ENCODE measurements around the gene ZMYM1. TPM values are rescaled to one million over a fixed set of nuclear protein-coding genes. Genes with fewer than 3 reads are reported as not detected.

Gene ZMYM1
- total RNA-seq (10 to 100 TPM; 14.9 to 16.4 TPM), polyA plus RNA-seq (1 to 10 TPM; 4.5 to 5.8 TPM)
- long read RNA-seq, donor 1, full-length matches to known transcripts = 3 of 14 reads
- long read RNA-seq, donor 1, partial matches to known transcripts = 7 of 14 reads
- long read RNA-seq, donor 1, other reads (novel, unspliced or antisense) = 4 of 14 reads
- long read RNA-seq, donor 2, partial matches to known transcripts = 1 of 2 reads
- long read RNA-seq, donor 2, other reads (novel, unspliced or antisense) = 1 of 2 reads

- peak; percentile 95 for ATAC-seq (ENCODE audit: low FRiP score)
- Histone ChIP-seq H3K4me3 (ENCODE audit: low read length in 2 of 2) (peak within 1 kb of the TSS; percentile 44 to 68), H3K27ac (ENCODE audit: low read depth in 1 of 2, low read length in 2 of 2) (peak within 1 kb of the TSS; percentile 36 to 87), H3K4me1 (ENCODE audit: control insufficient read depth in 1 of 2, insufficient read depth in 2 of 2, low read length in 2 of 2) (no peaks in the 10 kb centered on the region), H3K9me3 (ENCODE audit: control insufficient read depth, low read length) (no peaks in the 10 kb centered on the region), H3K36me3 (ENCODE audit: control insufficient read depth in 1 of 2, insufficient read depth in 2 of 2, low read length in 1 of 2) (no peaks in the 10 kb centered on the region), H3K27me3 (ENCODE audit: control insufficient read depth in 1 of 2, insufficient read depth in 2 of 2, low read length in 1 of 2) (no peaks in the 10 kb centered on the region)
- peak; percentile 89 to 96 for DNase-seq
- intact Hi-C loops (cut with DNase I) = no loop called here
- WGBS, 2 donors = 0 to 1% methylated on average over 52 of the region's 52 CpGs
These were observed at the start of gene ZMYM1 for GRCh38 chr1:35079003-35079930. Gene ZMYM1, plus strand, starts transcription at chr1:35079385. Its CDS starts 14,603 bp downstream, at chr1:35093988.

GRCh38 chr1:35029761-35030160 is 49.4 kb upstream of the ZMYM1 start:
- intact Hi-C loops (cut with DNase I) = loop anchor here in 1 of 2 donors (5.0 kb wide), 1 partner anchor 47 kb away; no protein-coding TSS in a partner anchor
- H3K9me3 ChIP-seq (ENCODE audit: control insufficient read depth, low read length) = no peaks in the 10 kb centered on the region
- H3K27ac ChIP-seq (ENCODE audit: low read depth in 1 of 2, low read length in 2 of 2) = no peak overlapping the region
- DNase-seq (no peak), ATAC-seq (ENCODE audit: low FRiP score) (no peak)
- H3K4me3 ChIP-seq (ENCODE audit: low read length in 2 of 2) = no peak overlapping the region
- H3K27me3 ChIP-seq (ENCODE audit: control insufficient read depth in 1 of 2, insufficient read depth in 2 of 2, low read length in 1 of 2) = no peaks in the 10 kb centered on the region
- H3K36me3 ChIP-seq (ENCODE audit: control insufficient read depth in 1 of 2, insufficient read depth in 2 of 2, low read length in 1 of 2) = no peaks in the 10 kb centered on the region
- H3K4me1 ChIP-seq (ENCODE audit: control insufficient read depth in 1 of 2, insufficient read depth in 2 of 2, low read length in 2 of 2) = peaks cover 2% of the 10 kb centered on the region in 2 donors

GRCh38 chr1:35030338-35030737 is 48.8 kb upstream of the ZMYM1 start:
- Histone ChIP-seq H3K27me3 (ENCODE audit: control insufficient read depth in 1 of 2, insufficient read depth in 2 of 2, low read length in 1 of 2) (no peaks in the 10 kb centered on the region), H3K9me3 (ENCODE audit: control insufficient read depth, low read length) (no peaks in the 10 kb centered on the region), H3K27ac (ENCODE audit: low read depth in 1 of 2, low read length in 2 of 2) (no peak overlapping the region), H3K4me3 (ENCODE audit: low read length in 2 of 2) (peak overlapping the region; percentile 81 to 98), H3K36me3 (ENCODE audit: control insufficient read depth in 1 of 2, insufficient read depth in 2 of 2, low read length in 1 of 2) (no peaks in the 10 kb centered on the region), H3K4me1 (ENCODE audit: control insufficient read depth in 1 of 2, insufficient read depth in 2 of 2, low read length in 2 of 2) (peaks cover 2% of the 10 kb centered on the region in 2 donors)
- intact Hi-C loops (cut with DNase I) = loop anchor here in 1 of 2 donors (5.0 kb wide), 1 partner anchor 48 kb away; no protein-coding TSS in a partner anchor
- ATAC-seq (ENCODE audit: low FRiP score) (no peak), DNase-seq (no peak)
- 61 to 64% methylated on average over 5 of the region's 5 CpGs for WGBS, 2 donors

GRCh38 chr1:35030756-35031446 is 48.3 kb upstream of the ZMYM1 start:
- ATAC-seq (ENCODE audit: low FRiP score) = peak; percentile 47
- no peak for DNase-seq
- intact Hi-C loops (cut with DNase I) = loop anchor here in 1 of 2 donors (5.0 kb wide), 1 partner anchor 49 kb away; no protein-coding TSS in a partner anchor
- Histone ChIP-seq H3K27me3 (ENCODE audit: control insufficient read depth in 1 of 2, insufficient read depth in 2 of 2, low read length in 1 of 2) (no peaks in the 10 kb centered on the region), H3K4me1 (ENCODE audit: control insufficient read depth in 1 of 2, insufficient read depth in 2 of 2, low read length in 2 of 2) (peaks cover 2% of the 10 kb centered on the region in 2 donors), H3K27ac (ENCODE audit: low read depth in 1 of 2, low read length in 2 of 2) (peak overlapping the region; percentile 16 to 100), H3K9me3 (ENCODE audit: control insufficient read depth, low read length) (no peaks in the 10 kb centered on the region), H3K36me3 (ENCODE audit: control insufficient read depth in 1 of 2, insufficient read depth in 2 of 2, low read length in 1 of 2) (no peaks in the 10 kb centered on the region), H3K4me3 (ENCODE audit: low read length in 2 of 2) (peak overlapping the region; percentile 81 to 98)
- 0 to 1% methylated on average over 17 of the region's 17 CpGs for WGBS, 2 donors

GRCh38 chr1:35032384-35032739 is 46.8 kb upstream of the ZMYM1 start:
- Histone ChIP-seq H3K9me3 (ENCODE audit: control insufficient read depth, low read length) (no peaks in the 10 kb centered on the region), H3K36me3 (ENCODE audit: control insufficient read depth in 1 of 2, insufficient read depth in 2 of 2, low read length in 1 of 2) (no peaks in the 10 kb centered on the region), H3K4me1 (ENCODE audit: control insufficient read depth in 1 of 2, insufficient read depth in 2 of 2, low read length in 2 of 2) (peaks cover 2% of the 10 kb centered on the region in 2 donors), H3K27me3 (ENCODE audit: control insufficient read depth in 1 of 2, insufficient read depth in 2 of 2, low read length in 1 of 2) (no peaks in the 10 kb centered on the region), H3K4me3 (ENCODE audit: low read length in 2 of 2) (no peak overlapping the region), H3K27ac (ENCODE audit: low read depth in 1 of 2, low read length in 2 of 2) (no peak overlapping the region)
- DNase-seq = no peak
- 88 to 97% methylated on average over 1 of the region's 1 CpG for WGBS, 2 donors
- ATAC-seq (ENCODE audit: low FRiP score) = no peak
- intact Hi-C loops (cut with DNase I) = loop anchor here in 1 of 2 donors (5.0 kb wide), 1 partner anchor 50 kb away; no protein-coding TSS in a partner anchor

- Histone ChIP-seq H3K27me3 (ENCODE audit: control insufficient read depth in 1 of 2, insufficient read depth in 2 of 2, low read length in 1 of 2) (no peaks in the 10 kb centered on the region), H3K9me3 (ENCODE audit: control insufficient read depth, low read length) (no peaks in the 10 kb centered on the region), H3K36me3 (ENCODE audit: control insufficient read depth in 1 of 2, insufficient read depth in 2 of 2, low read length in 1 of 2) (no peaks in the 10 kb centered on the region), H3K4me1 (ENCODE audit: control insufficient read depth in 1 of 2, insufficient read depth in 2 of 2, low read length in 2 of 2) (peaks cover 0 to 2% of the 10 kb centered on the region in 2 donors), H3K27ac (ENCODE audit: low read depth in 1 of 2, low read length in 2 of 2) (no peak overlapping the region), H3K4me3 (ENCODE audit: low read length in 2 of 2) (no peak overlapping the region)
- DNase-seq (no peak), ATAC-seq (ENCODE audit: low FRiP score) (no peak)
- WGBS, 2 donors = 99 to 100% methylated on average over 1 of the region's 1 CpG
- intact Hi-C loops (cut with DNase I) = loop anchor here in 1 of 2 donors (5.0 kb wide), 1 partner anchor 51 kb away; no protein-coding TSS in a partner anchor
These were observed 45.8 kb upstream of the ZMYM1 start for GRCh38 chr1:35033346-35033745.

- no peaks in the 10 kb centered on the region for H3K27me3 ChIP-seq (ENCODE audit: control insufficient read depth in 1 of 2, insufficient read depth in 2 of 2, low read length in 1 of 2)
- H3K4me1 ChIP-seq (ENCODE audit: control insufficient read depth in 1 of 2, insufficient read depth in 2 of 2, low read length in 2 of 2) = no peaks in the 10 kb centered on the region
- ATAC-seq (ENCODE audit: low FRiP score) (no peak), DNase-seq (no peak)
- no peaks in the 10 kb centered on the region for H3K36me3 ChIP-seq (ENCODE audit: control insufficient read depth in 1 of 2, insufficient read depth in 2 of 2, low read length in 1 of 2)
- H3K9me3 ChIP-seq (ENCODE audit: control insufficient read depth, low read length) = no peaks in the 10 kb centered on the region
- H3K4me3 ChIP-seq (ENCODE audit: low read length in 2 of 2) = no peak overlapping the region
- intact Hi-C loops (cut with DNase I) = no loop called here
- H3K27ac ChIP-seq (ENCODE audit: low read depth in 1 of 2, low read length in 2 of 2) = no peak overlapping the region
- WGBS, 2 donors = 82 to 89% methylated on average over 4 of the region's 4 CpGs
These were observed 42.6 kb upstream of the ZMYM1 start for GRCh38 chr1:35036621-35037020.

GRCh38 chr1:35037206-35037605 is 42.0 kb upstream of the ZMYM1 start:
- Histone ChIP-seq H3K27ac (ENCODE audit: low read depth in 1 of 2, low read length in 2 of 2) (no peak overlapping the region), H3K4me3 (ENCODE audit: low read length in 2 of 2) (no peak overlapping the region), H3K9me3 (ENCODE audit: control insufficient read depth, low read length) (no peaks in the 10 kb centered on the region), H3K36me3 (ENCODE audit: control insufficient read depth in 1 of 2, insufficient read depth in 2 of 2, low read length in 1 of 2) (no peaks in the 10 kb centered on the region), H3K27me3 (ENCODE audit: control insufficient read depth in 1 of 2, insufficient read depth in 2 of 2, low read length in 1 of 2) (no peaks in the 10 kb centered on the region), H3K4me1 (ENCODE audit: control insufficient read depth in 1 of 2, insufficient read depth in 2 of 2, low read length in 2 of 2) (no peaks in the 10 kb centered on the region)
- ATAC-seq (ENCODE audit: low FRiP score) (no peak), DNase-seq (no peak)
- intact Hi-C loops (cut with DNase I) = no loop called here
- 64 to 74% methylated on average over 1 of the region's 1 CpG for WGBS, 2 donors

Measured in aorta (tissue), 5 donors.